Measurements from ENCODE around the gene NPLOC4. TPM values are rescaled to one million over a fixed set of nuclear protein-coding genes. Genes with fewer than 3 reads are reported as not detected.

NPLOC4 gene
- total and polyA plus RNA-seq, 9 of the 15 experiments (the other 6 are each of a cell fraction or from before 2014, with no cell fraction given) = 1.5 to 116 (median 64.5) TPM

DNA sequence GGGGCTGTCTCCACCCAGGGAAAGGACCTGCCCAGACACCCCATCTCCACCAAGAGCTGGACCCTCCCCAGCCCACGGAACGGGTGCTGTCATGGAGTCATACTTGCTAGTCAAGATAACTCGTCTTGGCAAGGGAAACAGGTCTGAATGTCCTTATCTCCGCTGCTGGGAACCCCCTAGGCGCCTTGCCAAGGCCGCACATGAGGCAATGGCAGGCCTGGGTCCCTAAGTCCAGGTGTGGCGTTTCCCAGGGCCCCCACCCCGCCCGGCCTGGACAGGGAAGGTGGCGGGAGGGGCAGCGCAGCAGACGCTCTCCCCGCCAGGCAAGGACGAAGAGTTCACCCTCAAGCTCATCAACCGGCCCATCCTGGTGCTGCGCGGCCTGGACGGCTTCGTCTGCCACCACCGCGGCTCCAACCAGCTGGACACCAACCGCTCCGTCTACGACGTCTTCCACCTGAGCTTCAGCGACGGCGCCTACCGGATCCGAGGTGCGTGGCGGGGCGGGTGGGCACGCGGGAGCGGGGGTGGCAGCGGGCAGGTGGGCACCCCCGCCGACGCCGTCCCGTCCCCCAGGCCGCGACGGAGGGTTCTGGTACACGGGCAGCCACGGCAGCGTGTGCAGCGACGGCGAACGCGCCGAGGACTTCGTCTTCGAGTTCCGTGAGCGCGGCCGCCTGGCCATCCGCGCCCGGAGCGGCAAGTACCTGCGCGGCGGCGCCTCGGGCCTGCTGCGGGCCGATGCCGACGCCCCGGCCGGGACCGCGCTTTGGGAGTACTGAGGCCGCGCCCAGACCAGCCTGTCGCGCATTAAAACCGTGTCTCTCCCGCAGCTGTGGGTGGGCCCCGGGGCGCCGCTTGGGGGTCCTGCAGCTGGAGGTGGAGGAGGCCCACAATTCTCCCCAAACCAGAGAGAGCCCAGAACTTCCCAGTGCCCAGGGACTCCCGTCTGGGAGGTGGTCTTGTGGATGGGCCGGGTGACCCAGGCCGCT is 100.3 kb downstream of the NPLOC4 start (continued):
- TF ChIP-seq SMC3 (conservative IDR thresholded peaks at IDR 0.05; ENCODE audit: insufficient read depth, low read depth, low read length) (no peak), CBX1 (IDR thresholded peaks at IDR 0.05; ENCODE audit: low read depth) (no peak), POLR2G (IDR thresholded peaks at IDR 0.05; ENCODE audit: low read depth, low read length) (peak; percentile 76), NR2C2 (CRISPR knock-in tag; IDR thresholded peaks at IDR 0.05) (no peak), NR2C2 (tag; IDR thresholded peaks at IDR 0.05) (no peak), ZNF75A (CRISPR knock-in tag; IDR thresholded peaks at IDR 0.05) (no peak), POLR3A (IDR thresholded peaks at IDR 0.05; ENCODE audit: borderline replicate concordance, extremely low read depth, insufficient read depth, insufficient read length) (no peak), NFIC (IDR thresholded peaks at IDR 0.05) (peak; percentile 65), POLR2A (conservative IDR thresholded peaks at IDR 0.05) (peak; percentile 42), TARDBP (IDR thresholded peaks at IDR 0.05) (no peak), ZNF445 (CRISPR knock-in tag; IDR thresholded peaks at IDR 0.05; ENCODE audit: low read depth) (no peak), MEF2A (IDR thresholded peaks at IDR 0.05; ENCODE audit: control insufficient read depth, low read depth, low read length) (no peak), KHSRP (IDR thresholded peaks at IDR 0.05) (no peak), HNRNPH1 (optimal IDR thresholded peaks at IDR 0.05; ENCODE audit: low read depth, low read length) (no peak)
- TF ChIP-seq, protein P1, sequence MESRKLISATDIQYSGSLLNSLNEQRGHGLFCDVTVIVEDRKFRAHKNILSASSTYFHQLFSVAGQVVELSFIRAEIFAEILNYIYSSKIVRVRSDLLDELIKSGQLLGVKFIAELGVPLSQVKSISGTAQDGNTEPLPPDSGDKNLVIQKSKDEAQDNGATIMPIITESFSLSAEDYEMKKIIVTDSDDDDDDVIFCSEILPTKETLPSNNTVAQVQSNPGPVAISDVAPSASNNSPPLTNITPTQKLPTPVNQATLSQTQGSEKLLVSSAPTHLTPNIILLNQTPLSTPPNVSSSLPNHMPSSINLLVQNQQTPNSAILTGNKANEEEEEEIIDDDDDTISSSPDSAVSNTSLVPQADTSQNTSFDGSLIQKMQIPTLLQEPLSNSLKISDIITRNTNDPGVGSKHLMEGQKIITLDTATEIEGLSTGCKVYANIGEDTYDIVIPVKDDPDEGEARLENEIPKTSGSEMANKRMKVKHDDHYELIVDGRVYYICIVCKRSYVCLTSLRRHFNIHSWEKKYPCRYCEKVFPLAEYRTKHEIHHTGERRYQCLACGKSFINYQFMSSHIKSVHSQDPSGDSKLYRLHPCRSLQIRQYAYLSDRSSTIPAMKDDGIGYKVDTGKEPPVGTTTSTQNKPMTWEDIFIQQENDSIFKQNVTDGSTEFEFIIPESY (CRISPR knock-in tag; IDR thresholded peaks at IDR 0.05) = peak; percentile 86

All from K562 (cell line).